Limb (tissue), 2 donors: Measurements from ENCODE around the gene SRP9.
"Not testable (repeated sequence)": the region's sequence is repeated elsewhere in the genome, so short reads cannot be mapped to it uniquely, and the experiment has no call there.

Experiments
- DNase-seq, 2 donors: peaks; one replicate each; pipeline ENCODE4 v3.0.0-alpha.2; 2016; ENCODE audit errors: extremely low spot score in 2 of 2

SRP9 gene

DNA sequence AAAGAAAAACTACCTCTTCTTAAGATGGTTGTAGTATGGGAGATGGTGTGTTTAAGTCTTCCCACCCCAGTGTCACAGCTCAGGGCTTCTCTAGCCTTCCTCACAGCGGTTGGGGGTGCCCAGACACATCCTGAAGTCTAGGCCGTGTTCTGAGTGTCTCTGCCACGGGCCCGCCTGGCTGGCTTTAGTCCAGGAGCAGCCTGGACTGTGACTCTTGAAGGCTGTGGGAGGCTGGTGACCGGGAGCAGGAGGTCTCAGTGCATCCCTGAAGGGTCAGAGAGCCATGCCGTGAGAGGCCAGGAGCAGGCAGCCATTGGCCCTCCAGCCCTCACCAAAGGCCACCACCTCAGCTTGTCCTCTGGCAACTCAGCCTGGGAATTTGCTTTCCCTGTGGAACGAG, 36.8 kb downstream of the SRP9 start:
- no peak for DNase-seq

DNA sequence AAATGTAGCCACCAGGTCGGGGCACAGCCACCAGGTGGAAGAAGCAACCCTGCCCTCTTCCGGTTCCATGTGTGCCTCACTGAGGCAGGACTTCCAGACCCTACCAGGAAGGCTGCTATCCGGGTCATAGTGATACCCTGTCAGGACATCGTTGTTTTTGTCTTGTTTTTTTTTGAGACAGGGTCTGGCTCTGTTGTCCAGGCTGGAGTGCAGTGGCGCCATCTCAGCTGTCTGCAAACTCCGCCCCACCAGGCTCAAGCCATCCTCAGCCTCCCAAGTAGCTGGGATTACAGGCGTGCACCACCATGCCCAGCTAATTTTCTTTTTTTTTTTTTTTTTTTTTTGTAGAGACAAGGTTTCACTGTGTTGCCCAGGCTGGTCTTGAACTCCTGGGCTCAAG, 37.5 kb downstream of the SRP9 start:
- DNase-seq = not testable (repeated sequence)

DNA sequence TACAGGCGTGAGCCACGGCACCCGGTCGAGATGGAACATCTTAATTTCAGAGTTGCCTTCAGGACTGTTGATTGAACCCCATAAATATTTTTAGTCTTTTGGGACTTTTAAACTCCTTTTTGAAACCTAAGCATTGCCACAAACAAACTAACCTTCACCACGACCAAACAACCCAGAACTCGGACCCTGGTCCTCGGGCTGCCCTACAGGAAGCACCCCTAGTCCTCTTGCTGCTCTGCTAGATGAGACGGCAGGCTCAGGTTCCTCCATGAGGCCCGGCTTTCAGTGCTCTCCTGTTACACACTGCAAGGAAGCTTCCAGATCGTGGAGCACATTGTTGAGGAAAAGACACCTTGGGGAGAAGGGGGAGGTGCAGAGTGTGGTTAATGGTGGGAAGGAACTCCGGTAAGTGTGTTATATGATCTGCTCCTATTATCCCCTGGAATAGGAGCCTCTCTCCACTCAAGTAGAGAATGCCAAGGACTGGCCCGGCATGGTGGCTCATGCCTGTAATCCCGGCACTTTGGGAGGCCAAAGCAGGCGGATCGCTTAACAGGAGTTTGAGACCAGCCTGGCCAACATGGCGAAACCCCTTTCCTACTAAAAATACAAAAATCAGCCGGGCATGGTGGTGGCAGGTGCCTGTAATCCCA, 38.0 kb downstream of the SRP9 start:
- peak in 1 of 2 donors; percentile 45 for DNase-seq

DNA sequence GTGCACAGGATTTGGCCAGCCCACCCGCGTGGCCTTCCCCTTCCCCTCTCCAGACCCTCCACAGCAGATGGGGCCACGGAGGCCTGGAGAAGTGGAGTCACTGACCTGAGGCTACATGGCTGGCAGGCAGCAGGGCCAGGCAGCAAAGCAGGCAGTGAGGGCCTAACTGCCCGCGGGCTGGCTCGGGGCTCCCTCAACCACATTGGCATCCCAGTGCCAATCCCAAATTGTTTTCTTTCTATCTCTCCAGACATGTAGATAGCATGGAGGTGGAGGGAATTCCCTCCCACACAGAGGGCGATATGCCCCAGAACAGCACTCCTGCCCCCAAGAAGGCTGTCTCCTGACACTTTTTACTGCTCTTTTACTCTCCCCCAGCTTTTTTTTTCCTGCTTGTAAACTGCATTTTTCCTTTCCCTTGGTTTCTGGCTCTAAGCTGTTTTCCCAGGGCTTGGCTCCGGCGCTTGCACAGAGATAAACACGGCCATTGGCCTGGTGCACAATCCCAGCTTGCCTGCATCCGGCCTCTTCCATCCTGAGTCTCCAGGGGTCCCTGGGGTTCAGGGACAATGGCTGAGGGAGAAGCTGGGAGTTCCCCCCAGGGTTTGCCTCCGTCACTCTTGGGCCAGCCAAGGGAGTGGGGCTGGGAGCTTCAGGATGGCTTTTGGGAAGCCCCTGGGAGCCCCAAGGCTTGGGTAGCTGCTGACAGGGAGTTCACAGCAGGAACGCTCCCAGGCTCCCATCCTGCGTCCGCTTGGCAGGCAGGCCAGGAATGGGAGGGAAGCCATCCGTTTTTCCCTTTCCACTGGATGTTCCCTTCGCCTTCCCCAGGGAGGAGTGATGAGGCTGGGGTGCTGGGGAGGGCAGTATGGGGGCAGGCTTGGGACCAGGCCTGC, 39.3 kb downstream of the SRP9 start:
- DNase-seq = no peak

DNA sequence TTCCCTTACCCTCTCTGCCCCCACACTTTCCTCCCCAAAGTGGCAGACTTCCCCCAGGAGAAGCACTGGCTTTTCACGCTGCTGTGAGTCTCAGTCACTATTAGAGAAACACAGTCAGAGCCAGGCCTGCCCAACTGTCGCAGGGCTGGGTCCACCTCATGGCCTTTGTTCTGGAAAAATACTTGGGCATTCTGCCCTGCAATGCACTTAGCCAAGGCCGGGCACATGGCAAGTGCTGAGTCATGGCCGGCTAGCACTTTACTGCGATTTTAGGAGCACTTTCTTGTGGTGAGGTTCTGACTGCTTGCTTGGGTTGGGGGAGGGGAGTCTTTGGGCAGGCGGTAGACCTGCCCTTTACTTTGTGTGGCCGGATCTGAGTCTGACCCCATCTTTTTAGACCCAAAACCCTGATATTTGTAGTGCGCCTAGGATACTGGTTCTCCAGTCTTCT, 40.0 kb downstream of the SRP9 start:
- no peak for DNase-seq

DNA sequence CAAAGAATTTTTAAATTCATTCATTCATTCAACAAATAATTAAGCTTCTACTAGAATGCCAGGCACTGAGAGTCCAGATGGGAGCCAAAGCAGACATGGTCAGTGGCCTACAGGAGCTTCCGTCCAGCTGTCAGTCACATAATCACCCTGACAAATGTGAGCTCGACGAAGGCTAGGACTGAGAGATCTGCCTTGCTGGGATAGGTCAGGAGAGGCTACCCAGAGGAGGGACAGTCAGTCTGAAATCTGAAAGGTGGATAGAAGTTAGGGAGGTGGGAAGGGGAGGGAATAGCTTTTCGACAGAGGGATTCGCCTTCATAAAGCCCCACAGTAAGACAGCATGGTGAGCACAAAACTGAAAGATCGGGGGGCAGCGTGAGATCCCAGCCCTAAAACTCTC, 40.6 kb downstream of the SRP9 start:
- DNase-seq = no peak

DNA sequence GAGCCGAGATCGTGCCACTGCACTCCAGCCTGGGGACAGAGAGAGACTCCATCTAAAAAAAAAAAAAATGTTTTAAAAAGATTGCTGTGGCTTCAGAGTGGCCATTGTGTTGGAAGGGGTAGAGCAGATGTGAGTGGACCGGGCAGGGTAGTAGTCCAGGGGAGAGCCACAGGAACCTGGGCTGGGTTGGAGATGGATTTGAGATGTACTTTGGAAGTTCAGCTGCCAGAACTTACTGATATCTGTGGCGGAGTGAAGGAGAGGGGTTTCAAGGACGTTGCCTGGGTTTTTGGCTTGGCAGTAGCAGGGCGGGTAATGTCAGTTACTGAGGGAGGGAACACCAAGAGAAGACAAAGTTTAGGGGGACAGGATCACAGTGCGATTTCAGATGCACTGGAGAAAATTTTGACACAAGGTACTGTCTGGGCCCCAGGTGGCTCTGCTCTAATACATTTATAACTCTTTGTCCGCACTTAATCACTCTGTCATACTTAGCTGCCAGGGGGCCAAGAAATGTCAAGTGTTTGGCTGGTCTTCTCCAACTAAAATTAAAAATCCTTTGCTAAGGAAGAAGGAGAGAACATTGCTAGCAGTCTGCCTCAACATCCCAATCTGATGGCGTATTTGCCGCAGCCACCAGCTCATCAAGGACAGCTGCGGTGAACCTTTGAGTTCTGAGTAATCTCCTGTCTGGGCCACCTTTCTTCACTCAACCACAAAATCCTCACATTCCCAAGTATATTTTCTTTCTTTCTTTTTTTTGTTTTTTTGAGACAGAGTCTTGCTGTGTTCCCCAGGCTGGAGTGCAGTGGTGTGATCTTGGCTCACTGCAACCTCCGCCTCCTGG, 41.9 kb downstream of the SRP9 start:
- DNase-seq = no peak

DNA sequence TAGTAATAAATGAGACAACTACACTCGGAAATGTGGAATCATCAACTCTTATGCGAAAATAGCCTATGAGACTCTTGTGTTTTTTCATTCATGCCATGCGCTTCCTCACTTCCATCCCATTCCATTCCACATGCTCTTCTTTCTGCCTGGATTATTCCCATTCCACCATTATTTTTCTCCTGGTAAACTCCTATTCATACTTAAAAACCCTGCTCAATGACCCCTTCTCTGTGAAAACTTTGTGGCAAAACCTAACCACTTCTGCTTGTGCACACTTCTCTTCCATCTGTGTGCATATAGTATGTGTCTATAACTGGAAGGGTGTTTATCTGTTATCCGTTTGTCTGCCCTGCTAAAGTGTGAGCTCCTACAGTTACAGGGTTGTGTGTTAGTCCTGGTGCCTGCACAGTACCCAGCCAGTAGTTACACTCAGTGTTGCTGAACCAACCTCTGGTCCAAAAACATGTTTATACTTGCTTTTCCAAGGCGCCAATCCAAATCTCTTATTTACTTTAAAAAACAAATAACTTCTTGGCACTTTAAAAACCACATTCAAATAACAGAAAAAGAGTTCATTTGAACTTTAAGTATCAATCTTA, 43.0 kb downstream of the SRP9 start:
- no peak for DNase-seq

DNA sequence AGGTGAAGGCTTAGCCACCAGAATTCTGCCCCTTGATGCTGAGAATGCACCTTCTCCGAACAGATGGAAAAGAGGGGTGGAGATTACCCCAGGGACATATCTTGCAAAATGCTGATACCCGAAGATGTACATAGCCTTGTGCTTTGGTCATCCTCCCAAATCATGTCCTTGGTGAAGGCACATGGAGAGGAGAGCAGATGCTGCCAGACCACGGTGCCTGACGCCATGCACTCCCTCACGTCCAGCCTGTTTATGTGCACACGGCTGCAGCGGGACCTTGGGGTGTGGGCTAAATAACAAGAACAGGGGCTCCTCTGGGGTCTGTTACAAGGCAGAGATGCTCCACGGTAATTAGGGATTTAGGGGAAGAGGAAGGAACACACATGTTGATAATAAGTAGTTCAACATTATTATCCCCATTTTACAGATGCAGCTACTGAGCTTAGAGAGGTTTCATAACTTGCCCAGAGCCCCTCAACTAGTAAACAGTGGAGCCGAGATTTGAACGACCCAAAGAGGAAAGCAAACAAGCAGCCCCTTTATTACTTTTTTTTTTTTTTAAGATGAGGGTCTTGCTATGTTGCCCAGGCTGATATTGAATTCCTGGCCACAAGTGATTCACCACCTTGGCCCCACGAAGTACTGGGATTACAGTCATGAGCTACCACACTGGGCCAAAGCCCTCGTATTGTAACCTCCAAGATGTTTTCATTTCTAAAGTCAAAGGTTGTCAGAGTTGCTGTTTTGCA, 45.2 kb downstream of the SRP9 start:
- no peak for DNase-seq

DNA sequence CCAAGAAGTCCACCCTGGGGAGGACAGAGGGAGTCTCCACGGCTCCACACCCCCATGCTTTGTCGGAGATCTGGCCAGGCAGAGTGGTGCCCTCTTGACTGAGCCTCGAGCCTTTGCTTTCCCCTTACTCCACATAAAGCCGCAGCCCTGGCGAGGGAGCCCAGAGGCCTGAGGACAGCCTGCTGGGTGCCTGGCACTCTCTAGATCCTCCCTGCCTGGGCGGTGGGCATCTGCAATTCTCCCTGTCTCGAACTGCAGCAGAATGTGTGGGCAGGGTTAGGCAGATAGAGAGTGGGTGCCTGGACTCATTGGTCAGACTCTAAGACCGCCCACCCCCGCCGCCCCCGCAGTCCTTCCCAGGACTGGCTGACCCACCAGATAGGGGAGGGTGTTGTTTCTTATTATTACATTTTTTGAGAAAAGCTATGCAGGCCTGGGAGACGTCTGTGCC, 46.2 kb downstream of the SRP9 start:
- no peak for DNase-seq

DNA sequence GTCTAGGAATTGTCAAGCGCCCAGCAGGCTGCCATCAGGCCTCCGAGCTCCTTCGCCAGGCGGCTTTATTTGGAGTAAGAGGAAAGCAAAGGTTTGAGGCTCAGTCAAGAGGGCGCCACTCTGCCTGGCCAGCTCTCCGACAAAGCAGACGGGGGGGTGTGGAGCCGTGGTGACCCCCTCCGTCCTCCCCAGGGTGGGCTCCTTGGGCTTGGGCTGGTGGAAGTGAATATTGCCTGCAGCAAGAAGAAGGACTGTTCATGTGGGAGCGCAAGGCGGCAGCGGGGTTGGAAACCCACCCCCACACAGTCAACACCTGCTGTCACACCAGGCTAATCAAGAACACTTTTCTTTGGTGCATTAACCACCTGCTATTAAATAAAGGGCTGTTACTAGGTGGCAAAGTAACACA, 46.9 kb downstream of the SRP9 start:
- no peak for DNase-seq

DNA sequence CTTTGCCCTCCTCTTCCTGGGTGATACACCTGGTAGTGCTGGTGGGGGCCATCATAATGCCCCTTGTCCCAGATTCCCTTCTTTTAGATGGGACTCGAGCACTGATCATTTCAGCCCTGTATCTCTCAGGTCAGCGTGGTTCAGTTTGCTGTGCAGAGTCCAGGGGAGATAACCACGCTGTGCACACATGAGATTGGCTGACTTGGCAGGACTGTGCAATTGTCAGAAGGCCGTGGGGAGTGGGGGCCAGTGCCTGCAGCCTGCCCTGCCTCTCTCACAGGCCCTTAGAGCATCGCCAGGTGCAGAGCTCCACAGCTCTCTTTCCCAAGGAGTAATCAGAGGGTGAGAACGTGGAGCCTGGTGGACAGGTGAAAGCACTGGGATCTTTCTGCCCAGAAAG, 47.5 kb downstream of the SRP9 start:
- DNase-seq = no peak

DNA sequence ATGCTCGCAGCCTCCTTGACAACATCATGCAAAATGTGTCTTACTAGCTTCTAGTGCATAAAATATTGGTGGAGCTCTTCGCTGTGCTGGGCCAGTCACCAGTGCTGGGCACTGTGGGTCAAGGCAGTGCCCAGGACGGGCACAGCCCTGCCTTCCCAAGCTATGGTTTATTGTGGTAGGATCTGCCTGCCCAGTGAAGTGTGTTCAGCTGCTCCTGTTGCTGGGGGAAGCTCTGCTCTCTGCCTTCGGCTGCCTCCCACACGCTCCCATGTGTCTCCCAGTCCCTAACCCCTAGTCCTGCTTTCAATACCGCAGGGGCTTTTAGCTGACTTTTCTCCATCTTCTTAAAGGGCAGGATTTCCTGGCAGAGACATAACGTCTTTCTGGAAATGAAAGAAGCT, 48.0 kb downstream of the SRP9 start:
- no peak for DNase-seq

DNA sequence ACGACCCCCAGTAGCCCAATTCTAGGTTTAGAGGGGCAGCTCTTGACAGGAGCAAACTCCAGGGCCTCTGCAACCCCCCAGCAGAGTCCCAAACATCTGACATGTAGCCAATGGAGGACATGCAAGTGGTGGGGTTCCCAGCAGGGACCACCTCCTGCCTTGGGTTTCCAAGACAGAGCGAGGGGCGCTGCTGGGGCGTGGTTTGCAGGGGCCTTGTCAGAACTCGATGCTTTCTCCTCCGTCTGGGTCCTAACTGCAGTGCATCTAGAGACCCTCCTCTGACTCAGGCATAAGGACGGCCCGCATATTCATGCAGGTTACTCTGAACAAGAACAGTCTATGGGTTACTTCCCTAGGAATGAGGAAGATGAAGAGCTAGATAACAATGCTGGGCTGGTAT, 49.5 kb downstream of the SRP9 start:
- no peak for DNase-seq

DNA sequence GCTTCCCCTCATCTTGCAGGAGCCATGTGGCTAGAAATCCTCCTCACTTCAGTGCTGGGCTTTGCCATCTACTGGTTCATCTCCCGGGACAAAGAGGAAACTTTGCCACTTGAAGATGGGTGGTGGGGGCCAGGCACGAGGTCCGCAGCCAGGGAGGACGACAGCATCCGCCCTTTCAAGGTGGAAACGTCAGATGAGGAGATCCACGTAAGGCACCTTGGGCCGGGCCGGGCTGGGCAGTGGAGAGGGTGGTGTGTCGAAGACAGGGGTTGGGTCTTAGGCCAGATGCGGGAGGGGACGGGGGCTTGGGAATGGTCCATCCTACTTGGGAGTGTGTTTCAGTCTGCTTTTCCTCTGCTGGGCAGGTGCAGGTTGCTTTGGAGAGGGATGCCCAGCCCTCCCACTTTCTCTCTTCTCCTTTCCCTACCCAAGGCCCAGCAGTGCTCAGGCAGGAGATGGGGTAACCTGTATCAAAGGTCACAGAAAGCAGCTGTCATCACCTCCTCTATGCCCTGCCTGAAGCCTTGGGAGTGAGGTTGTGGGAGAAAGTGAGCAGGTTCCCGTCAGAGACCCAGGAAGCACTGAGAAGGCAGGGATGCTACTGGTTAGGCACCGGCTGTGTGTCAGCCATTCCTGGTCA, 51.2 kb downstream of the SRP9 start:
- no peak for DNase-seq

DNA sequence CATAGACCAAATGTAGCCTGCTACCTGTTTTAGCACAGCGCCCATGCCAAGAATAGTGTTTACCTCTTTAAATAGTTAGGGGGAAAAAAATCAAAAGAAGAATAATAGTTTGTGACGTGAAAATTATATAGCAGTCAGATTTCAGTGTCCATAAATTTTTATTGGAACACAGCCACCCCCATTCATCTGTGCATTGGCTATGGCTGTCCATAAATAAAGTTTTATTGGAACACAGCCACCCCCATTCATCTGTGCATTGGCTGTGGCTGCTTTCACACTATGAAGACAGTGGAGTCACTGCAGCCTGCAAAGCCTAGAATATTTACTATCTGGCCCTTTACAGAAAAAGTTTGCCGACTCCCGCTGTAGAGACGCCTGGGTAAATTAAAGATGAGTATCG, 53.2 kb downstream of the SRP9 start:
- DNase-seq = no peak

DNA sequence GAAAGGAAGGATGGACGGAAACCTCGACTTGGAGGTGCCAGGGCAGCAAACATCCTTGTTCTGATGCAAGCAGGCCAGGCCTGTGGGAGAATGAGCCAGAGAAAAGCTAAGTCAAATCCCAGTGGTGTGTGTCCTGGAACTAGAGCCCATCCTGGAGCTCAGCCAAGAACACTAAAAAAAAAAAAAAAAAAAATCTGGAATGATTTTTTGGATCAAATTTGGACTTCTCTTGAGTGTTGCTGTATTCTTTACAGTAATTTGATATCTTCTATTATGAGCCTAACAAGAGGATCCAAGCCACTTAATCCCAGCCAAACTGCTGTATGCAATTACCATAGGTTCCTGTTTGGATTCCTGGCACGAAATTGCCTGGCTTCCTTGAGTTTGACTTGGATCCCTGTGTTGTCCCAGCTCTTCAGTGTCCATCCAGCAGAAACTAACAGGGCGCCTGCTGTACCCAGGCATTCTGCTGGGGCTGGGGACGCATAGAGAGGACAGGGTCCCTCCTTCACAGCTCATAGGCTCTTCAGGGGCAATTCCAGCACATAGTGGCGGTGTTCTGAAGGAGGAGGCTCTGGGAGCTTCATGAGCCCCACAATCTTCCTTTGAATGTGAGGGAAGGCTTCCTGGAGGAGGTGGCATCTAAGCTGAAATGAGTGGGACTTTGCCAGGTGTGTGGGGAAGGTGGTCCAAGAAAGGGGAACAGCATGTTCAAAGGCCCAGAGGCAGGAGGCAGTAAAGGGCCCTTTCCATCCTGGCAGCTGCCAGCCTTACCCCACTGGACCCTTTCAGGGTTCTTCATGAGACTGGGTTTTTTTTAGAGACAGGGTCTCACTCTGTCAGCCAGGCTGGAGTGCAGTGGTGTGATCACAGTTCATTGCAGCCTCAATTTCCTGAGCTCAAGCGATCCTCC, 57.0 kb downstream of the SRP9 start:
- peak in 1 of 2 donors; percentile 88 for DNase-seq

DNA sequence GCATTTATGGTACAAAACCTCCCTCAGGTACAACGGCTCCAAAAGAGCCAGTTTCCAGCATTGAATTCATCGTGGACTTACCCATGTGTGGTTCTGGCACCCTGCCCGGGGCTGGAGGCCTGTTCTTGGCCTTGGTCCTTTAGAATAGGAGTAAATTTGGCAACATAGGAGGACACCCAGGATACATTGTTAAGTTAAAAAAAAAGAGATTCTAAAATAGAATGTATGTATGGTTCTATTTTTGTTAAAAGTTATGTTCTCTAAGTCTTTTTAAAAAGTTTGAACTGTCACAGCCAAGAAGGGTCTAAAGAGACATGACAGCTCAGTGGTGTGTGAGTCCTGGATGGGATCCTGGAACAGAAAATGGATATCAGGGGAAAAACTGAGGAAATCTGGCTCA, 58.2 kb downstream of the SRP9 start:
- DNase-seq = peak in 1 of 2 donors; percentile 60

DNA sequence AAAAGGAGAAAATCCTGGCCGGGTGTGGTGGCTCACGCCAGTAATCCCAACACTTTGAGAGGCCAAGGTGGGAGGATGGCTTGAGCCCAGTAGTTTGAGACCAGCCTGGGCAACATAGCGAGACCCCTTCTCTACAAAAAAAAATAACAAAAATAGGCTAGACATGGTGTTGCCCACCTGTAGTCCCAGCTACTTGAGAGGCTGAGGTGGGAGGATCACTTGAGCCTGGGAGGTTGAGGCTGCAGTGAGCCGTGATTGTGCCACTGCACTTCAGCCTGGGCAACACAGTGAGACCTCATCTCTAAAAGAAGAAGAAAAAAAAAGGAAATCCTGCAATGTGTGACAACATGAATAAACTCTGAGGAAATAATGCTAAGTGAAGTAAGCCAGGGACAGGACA, 58.7 kb downstream of the SRP9 start:
- DNase-seq = not testable (repeated sequence)
